Sigmoid colon (tissue), 7 donors: ENCODE measurements around the gene ATG7. TPM values are rescaled to one million over a fixed set of nuclear protein-coding genes. Genes with fewer than 3 reads are reported as not detected.
"Not testable (repeated sequence)": the region's sequence is repeated elsewhere in the genome, so short reads cannot be mapped to it uniquely, and the experiment has no call there.

Experiments used
- DNase-seq: peaks from one replicate; pipeline ENCODE4 v3.0.0-alpha.2; 2019
- H3K27ac ChIP-seq, 4 donors: fragments of 200-600 bp; sonication (generic); one replicate each; pipeline ENCODE4 v1.5.1; 2016 to 2019; ENCODE audit warnings: mild to moderate bottlenecking in 1 of 4
- H3K27me3 ChIP-seq, 3 donors: fragments of 200-600 bp; sonication (generic); one replicate each; pipeline ENCODE4 v1.5.1; 2019; ENCODE audit warnings: mild to moderate bottlenecking in 1 of 3
- H3K36me3 ChIP-seq, 4 donors: fragments of 200-600 bp; sonication (generic); one replicate each; pipeline ENCODE4 v1.5.1; 2016 to 2019
- H3K4me1 ChIP-seq, 4 donors: fragments of 200-600 bp; sonication (generic); one replicate each; pipeline ENCODE4 v1.5.1; 2017 to 2019
- H3K4me3 ChIP-seq, 4 donors: fragments of 200-600 bp; sonication (generic); one replicate each; pipeline ENCODE4 v1.5.1; 2017 to 2019; ENCODE audit warnings: mild to moderate bottlenecking in 2 of 4, moderate library complexity in 1 of 4
- H3K9me3 ChIP-seq, 4 donors: fragments of 200-600 bp in 3 of 4; sonication (generic) in 3 of 4; one replicate each; pipeline versions ENCODE4 v1.5.1 to v1.6.1; 2013 to 2019
- CTCF ChIP-seq, 4 experiments: fragments of 450-650 bp in 3 of 4; fragments of 200-600 bp in 1 of 4; IDR thresholded peaks; one replicate each; pipeline ENCODE4 v1.5.1; 2016 to 2019; ENCODE audit warnings: antibody characterized with exemption in 4 of 4, mild to moderate bottlenecking in 3 of 4, moderate library complexity in 2 of 4
- EP300 ChIP-seq, 4 donors: sonication (generic); formaldehyde crosslinking; IDR thresholded peaks; one replicate each; pipeline ENCODE4 v1.6.1; 2017; ENCODE audit warnings: antibody characterized with exemption in 4 of 4
- POLR2A ChIP-seq, 2 donors: fragments of 450-650 bp; IDR thresholded peaks; one replicate each; pipeline ENCODE4 v1.6.1; 2016; ENCODE audit warnings: antibody characterized with exemption in 2 of 2, mild to moderate bottlenecking in 2 of 2, moderate library complexity in 2 of 2
- POLR2AphosphoS5 ChIP-seq, 4 donors: sonication (generic); formaldehyde crosslinking; IDR thresholded peaks; one replicate each; pipeline ENCODE4 v1.6.1; 2017; ENCODE audit warnings: antibody characterized with exemption in 4 of 4
- WGBS, 2 donors: extraction: QIAGEN DNeasy Blood & Tissue Kit; methylation state at CpG; one replicate each; pipeline ENCODE4 v1.1.7; 2013; 5-methylcytosine and 5-hydroxymethylcytosine counted together
- intact Hi-C: fragments of 100-400 bp; cut with DNase I; formaldehyde crosslinking; loops from one replicate; pipeline ENCODE4 v1.15.1; 2023
- polyA plus RNA-seq, 3 donors: library from polyadenylated mRNA; stranded (reverse); fragments of 200-250 nt; gene quantifications; one replicate each; pipeline ENCODE4 v1.2.3, GENCODE V29; 2013
- total RNA-seq, 4 donors: library from RNA; depleted of rRNA; stranded (reverse); fragments of >200 nt; gene quantifications; one replicate each; pipeline ENCODE4 v1.1.0, GENCODE V29; 2016
- donor health status: healthy with polysubstance abuse.
- donor health status: Bipolar disorder and iron deficiency.
- donor health status: healthy.

ATG7 gene
- total and polyA plus RNA-seq, 7 donors: 12.5 to 62.9 (median 34.8) TPM

GRCh38 chr3:11405323-11405722, 133.1 kb downstream of the ATG7 start:
- intact Hi-C loops: no loop called here
- Histone ChIP-seq H3K27ac (no peak overlapping the region), H3K4me3 (no peak overlapping the region), H3K27me3 (no peaks in the 10 kb centered on the region), H3K36me3 (peaks cover 0 to 9% (median 0%) of the 10 kb centered on the region in 4 donors), H3K4me1 (no peaks in the 10 kb centered on the region), H3K9me3 (peaks cover 0 to 5% (median 1%) of the 10 kb centered on the region in 4 donors)
- DNase-seq: no peak
- no peak for TF ChIP-seq POLR2AphosphoS5 (IDR thresholded peaks at IDR 0.05)
- TF ChIP-seq POLR2A (IDR thresholded peaks at IDR 0.05): no peak
- TF ChIP-seq EP300 (IDR thresholded peaks at IDR 0.05): no peak
- TF ChIP-seq CTCF (IDR thresholded peaks at IDR 0.05): no peak
- 97 to 98% methylated on average over 2 of the region's 2 CpGs for WGBS, 2 donors

GRCh38 chr3:11407644-11408043, 135.4 kb downstream of the ATG7 start:
- peaks cover 0 to 9% (median 0%) of the 10 kb centered on the region in 4 donors for H3K36me3 ChIP-seq
- 83 to 85% methylated on average over 1 of the region's 1 CpG for WGBS, 2 donors
- intact Hi-C loops: no loop called here
- no peaks in the 10 kb centered on the region for H3K4me1 ChIP-seq
- no peak overlapping the region for H3K27ac ChIP-seq
- no peak for DNase-seq
- peaks cover 0 to 5% (median 1%) of the 10 kb centered on the region in 4 donors for H3K9me3 ChIP-seq
- H3K27me3 ChIP-seq: no peaks in the 10 kb centered on the region
- TF ChIP-seq EP300 (IDR thresholded peaks at IDR 0.05) (no peak), POLR2A (IDR thresholded peaks at IDR 0.05) (no peak), POLR2AphosphoS5 (IDR thresholded peaks at IDR 0.05) (no peak), CTCF (IDR thresholded peaks at IDR 0.05) (no peak)
- no peak overlapping the region for H3K4me3 ChIP-seq

GRCh38 chr3:11408324-11408859, 136.2 kb downstream of the ATG7 start:
- intact Hi-C loops, H3K27me3 ChIP-seq, H3K27ac ChIP-seq, H3K36me3 ChIP-seq, H3K9me3 ChIP-seq, H3K4me1 ChIP-seq, H3K4me3 ChIP-seq, DNase-seq: not testable (repeated sequence)
- 96 to 98% methylated on average over 4 of the region's 4 CpGs for WGBS, 2 donors

GRCh38 chr3:11410564-11410963, 138.4 kb downstream of the ATG7 start:
- intact Hi-C loops: no loop called here
- H3K27me3 ChIP-seq: no peaks in the 10 kb centered on the region
- H3K9me3 ChIP-seq: peaks cover 0 to 7% (median 3%) of the 10 kb centered on the region in 4 donors
- no peaks in the 10 kb centered on the region for H3K4me1 ChIP-seq
- H3K36me3 ChIP-seq: peaks cover 0 to 9% (median 0%) of the 10 kb centered on the region in 4 donors
- H3K4me3 ChIP-seq: no peak overlapping the region
- no peak overlapping the region for H3K27ac ChIP-seq
- no peak for DNase-seq
- TF ChIP-seq POLR2A (IDR thresholded peaks at IDR 0.05) (no peak), EP300 (IDR thresholded peaks at IDR 0.05) (no peak), CTCF (IDR thresholded peaks at IDR 0.05) (no peak), POLR2AphosphoS5 (IDR thresholded peaks at IDR 0.05) (no peak)

- no peak for DNase-seq
- H3K4me3 ChIP-seq: no peak overlapping the region
- TF ChIP-seq CTCF (IDR thresholded peaks at IDR 0.05) (no peak), EP300 (IDR thresholded peaks at IDR 0.05) (no peak), POLR2AphosphoS5 (IDR thresholded peaks at IDR 0.05) (no peak), POLR2A (IDR thresholded peaks at IDR 0.05) (no peak)
- H3K4me1 ChIP-seq: no peaks in the 10 kb centered on the region
- H3K36me3 ChIP-seq: peaks cover 0 to 4% (median 0%) of the 10 kb centered on the region in 4 donors
- no peak overlapping the region for H3K27ac ChIP-seq
- intact Hi-C loops: no loop called here
- peaks cover 0 to 7% (median 3%) of the 10 kb centered on the region in 4 donors for H3K9me3 ChIP-seq
- H3K27me3 ChIP-seq: no peaks in the 10 kb centered on the region
Observed at GRCh38 chr3:11411956-11412355, 139.8 kb downstream of the ATG7 start.
